Measurements from ENCODE around the gene GSDMA.

GRCh38 chr17:39927101-39927928, 35.5 kb upstream of the GSDMA start, which contains the start of the genes LRRC3C and ORMDL3:
- TF ChIP-seq, protein P1, sequence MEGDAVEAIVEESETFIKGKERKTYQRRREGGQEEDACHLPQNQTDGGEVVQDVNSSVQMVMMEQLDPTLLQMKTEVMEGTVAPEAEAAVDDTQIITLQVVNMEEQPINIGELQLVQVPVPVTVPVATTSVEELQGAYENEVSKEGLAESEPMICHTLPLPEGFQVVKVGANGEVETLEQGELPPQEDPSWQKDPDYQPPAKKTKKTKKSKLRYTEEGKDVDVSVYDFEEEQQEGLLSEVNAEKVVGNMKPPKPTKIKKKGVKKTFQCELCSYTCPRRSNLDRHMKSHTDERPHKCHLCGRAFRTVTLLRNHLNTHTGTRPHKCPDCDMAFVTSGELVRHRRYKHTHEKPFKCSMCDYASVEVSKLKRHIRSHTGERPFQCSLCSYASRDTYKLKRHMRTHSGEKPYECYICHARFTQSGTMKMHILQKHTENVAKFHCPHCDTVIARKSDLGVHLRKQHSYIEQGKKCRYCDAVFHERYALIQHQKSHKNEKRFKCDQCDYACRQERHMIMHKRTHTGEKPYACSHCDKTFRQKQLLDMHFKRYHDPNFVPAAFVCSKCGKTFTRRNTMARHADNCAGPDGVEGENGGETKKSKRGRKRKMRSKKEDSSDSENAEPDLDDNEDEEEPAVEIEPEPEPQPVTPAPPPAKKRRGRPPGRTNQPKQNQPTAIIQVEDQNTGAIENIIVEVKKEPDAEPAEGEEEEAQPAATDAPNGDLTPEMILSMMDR (IDR thresholded peaks at IDR 0.05) = peak in 2 of 4 experiments; percentile 6 to 54
- peak; percentile 73 to 84 for TF ChIP-seq POLR2A (IDR thresholded peaks at IDR 0.05)

All from uterus (tissue), 2 donors.